ENCODE measurements around the gene MRPS24. TPM values are rescaled to one million over a fixed set of nuclear protein-coding genes. Genes with fewer than 3 reads are reported as not detected.
"Not testable (repeated sequence)": the region's sequence is repeated elsewhere in the genome, so short reads cannot be mapped to it uniquely, and the experiment has no call there.

MRPS24 gene
- total RNA-seq, 1 experiment from 2014 or later, result 224 TPM

- Histone ChIP-seq H3K4me3 (ENCODE audit: low read depth in 2 of 2, low read length in 2 of 2) (peak overlapping the region in 1 of 2 experiments; percentile 84; a peak in 2 of 4 replicates), H3K4me1 (ENCODE audit: control insufficient read depth, insufficient read depth, low read length) (peaks cover 20% of the 10 kb centered on the region; the same call in 1 of the 2 replicates), H3K27ac (ENCODE audit: low read length) (no peak overlapping the region), H3K36me3 (ENCODE audit: control insufficient read depth, insufficient read depth, low read length) (no peaks in the 10 kb centered on the region), H3K27me3 (ENCODE audit: control insufficient read depth, insufficient read depth, low read length) (no peaks in the 10 kb centered on the region), H3K9me3 (ENCODE audit: control insufficient read depth, insufficient read depth, low read depth, low read length) (no peaks in the 10 kb centered on the region)
- no peak for ATAC-seq
- CTCF ChIA-PET, result interaction anchor here (0.7 kb wide), 1 partner anchor 322 kb away, joined by 4 read pairs; no protein-coding TSS in a partner anchor
- POLR2A ChIA-PET, result interaction anchor here (0.5 to 0.7 kb wide), 2 partner anchors 18 to 22 kb away, joined by 3 to 7 read pairs; no protein-coding TSS in a partner anchor
- TF ChIP-seq REST (IDR thresholded peaks at IDR 0.05; ENCODE audit: insufficient read depth in 1 of 2, low read depth in 2 of 2, low read length in 1 of 2), result no peak
- BruUV-seq (replicated peaks), result no TSS peak
- in situ Hi-C loops (cut with HindIII; ENCODE audit: low pct_unique_long_range_greater_than_20kb, low sequenced_read_pairs) (no loop called here), intact Hi-C loops (cut with micrococcal nuclease; ENCODE audit: unreplicated experiment) (no loop called here)
- DNase-seq (ENCODE audit: low read depth, low spot score), result no peak
Observed at GRCh38 chr7:43904533-43905208, 35.4 kb upstream of the MRPS24 start.

- Histone ChIP-seq H3K4me1 (ENCODE audit: control insufficient read depth, insufficient read depth, low read length) (peaks cover 20% of the 10 kb centered on the region; the same call in 1 of the 2 replicates), H3K27me3 (ENCODE audit: control insufficient read depth, insufficient read depth, low read length) (no peaks in the 10 kb centered on the region), H3K4me3 (ENCODE audit: low read depth in 2 of 2, low read length in 2 of 2) (no peak overlapping the region), H3K27ac (ENCODE audit: low read length) (no peak overlapping the region), H3K9me3 (ENCODE audit: control insufficient read depth, insufficient read depth, low read depth, low read length) (no peaks in the 10 kb centered on the region), H3K36me3 (ENCODE audit: control insufficient read depth, insufficient read depth, low read length) (no peaks in the 10 kb centered on the region)
- no TSS peak for BruUV-seq (replicated peaks)
- in situ Hi-C loops (cut with HindIII; ENCODE audit: low pct_unique_long_range_greater_than_20kb, low sequenced_read_pairs) (no loop called here), intact Hi-C loops (cut with micrococcal nuclease; ENCODE audit: unreplicated experiment) (no loop called here)
- POLR2A ChIA-PET, result interaction anchor here (0.7 kb wide), 1 partner anchor 18 kb away, joined by 3 read pairs; no protein-coding TSS in a partner anchor
- CTCF ChIA-PET, result no interaction called here
- no peak for TF ChIP-seq REST (IDR thresholded peaks at IDR 0.05; ENCODE audit: insufficient read depth in 1 of 2, low read depth in 2 of 2, low read length in 1 of 2)
- no peak for TF ChIP-seq SIN3A (IDR thresholded peaks at IDR 0.05; ENCODE audit: borderline replicate concordance, insufficient read depth, low read depth, low read length)
- TF ChIP-seq TCF7L2 (IDR thresholded peaks at IDR 0.05; ENCODE audit: low read depth, low read length), result no peak
- no peak for TF ChIP-seq CTCF (IDR thresholded peaks at IDR 0.05)
- no peak for TF ChIP-seq POLR2AphosphoS5 (IDR thresholded peaks at IDR 0.05; ENCODE audit: low read depth, low read length)
- DNase-seq (ENCODE audit: low read depth, low spot score) (no peak), ATAC-seq (no peak)
Observed at GRCh38 chr7:43902542-43903054, 33.3 kb upstream of the MRPS24 start.

- H3K4me1 ChIP-seq (ENCODE audit: control insufficient read depth, insufficient read depth, low read length); H3K36me3 ChIP-seq (ENCODE audit: control insufficient read depth, insufficient read depth, low read length); H3K4me3 ChIP-seq (ENCODE audit: low read depth in 2 of 2, low read length in 2 of 2); H3K27me3 ChIP-seq (ENCODE audit: control insufficient read depth, insufficient read depth, low read length); CTCF ChIA-PET; BruUV-seq (replicated peaks); H3K27ac ChIP-seq (ENCODE audit: low read length); H3K9me3 ChIP-seq (ENCODE audit: control insufficient read depth, insufficient read depth, low read depth, low read length); in situ Hi-C loops (cut with HindIII; ENCODE audit: low pct_unique_long_range_greater_than_20kb, low sequenced_read_pairs); intact Hi-C loops (cut with micrococcal nuclease; ENCODE audit: unreplicated experiment); DNase-seq (ENCODE audit: low read depth, low spot score); ATAC-seq: not testable (repeated sequence)
- POLR2A ChIA-PET, result interaction anchor here (0.6 kb wide), 1 partner anchor 41 kb away, joined by 3 read pairs; no protein-coding TSS in a partner anchor
Observed at GRCh38 chr7:43898571-43898970, 29.3 kb upstream of the MRPS24 start.
